NT2/D1 (cell line): ENCODE data around the gene NOL4L.

Experiments
- YY1 ChIP-seq: IDR thresholded peaks from 2 replicates; pipeline ENCODE4 v1.6.1; 2011; ENCODE audit not compliant: insufficient read length, insufficient read depth
- ZNF274 ChIP-seq: IDR thresholded peaks from 2 replicates; pipeline ENCODE4 v1.6.1; 2011; ENCODE audit warnings: mild to moderate bottlenecking, low read depth, low read length

GRCh38 chr20:32574296-32575226, 10.6 kb downstream of the NOL4L start:
- TF ChIP-seq YY1 (no peak), ZNF274 (no peak)
